Esophagus squamous epithelium (tissue), 4 donors: ENCODE results near the gene LSM3.

Experiments
- CTCF ChIP-seq, 6 experiments: fragments of 450-650 bp in 4 of 6; fragments of 200-600 bp in 2 of 6; sonication (generic) in 2 of 6; IDR thresholded peaks; one replicate each; pipeline ENCODE4 v1.5.1; 2016 to 2019; ENCODE audit warnings: antibody characterized with exemption in 6 of 6, mild to moderate bottlenecking in 4 of 6, moderate library complexity in 4 of 6
- POLR2A ChIP-seq, 4 donors: fragments of 450-650 bp; IDR thresholded peaks; one replicate each; pipeline ENCODE4 v1.6.1; 2017; ENCODE audit warnings: antibody characterized with exemption in 4 of 4, mild to moderate bottlenecking in 4 of 4, moderate library complexity in 3 of 4

- no peak for TF ChIP-seq CTCF (IDR thresholded peaks at IDR 0.05)
- no peak for TF ChIP-seq POLR2A (IDR thresholded peaks at IDR 0.05)
These were observed 3.1 kb upstream of the LSM3 start for GRCh38 chr3:14175383-14176037.
